NCI-H2081 treated with DMSO at 0.1 percent for 48 hours (cell line): Measurements from ENCODE around the gene MAN2B2.

Experiments used
- DNase-seq: peaks from one replicate; lab custom pipeline; 2025; lab: John Stamatoyannopoulos, UW

MAN2B2 gene

GRCh38 chr4:6595897-6596537 lies 21.0 kb downstream of the MAN2B2 start:
- no peak for DNase-seq

GRCh38 chr4:6596948-6597347 lies 22.0 kb downstream of the MAN2B2 start:
- DNase-seq = no peak

GRCh38 chr4:6598127-6598526 lies 23.1 kb downstream of the MAN2B2 start:
- no peak for DNase-seq

- DNase-seq = no peak
Measured at GRCh38 chr4:6598641-6599040, 23.7 kb downstream of the MAN2B2 start.

GRCh38 chr4:6601661-6602250 lies 26.8 kb downstream of the MAN2B2 start:
- DNase-seq = no peak

- DNase-seq = no peak
Measured at GRCh38 chr4:6602289-6602688, 27.3 kb downstream of the MAN2B2 start.

GRCh38 chr4:6603128-6603527 lies 28.1 kb downstream of the MAN2B2 start:
- DNase-seq = no peak

GRCh38 chr4:6605114-6605513 lies 30.1 kb downstream of the MAN2B2 start:
- no peak for DNase-seq

- no peak for DNase-seq
Measured at GRCh38 chr4:6605605-6606004, 30.6 kb downstream of the MAN2B2 start.

- no peak for DNase-seq
Measured at GRCh38 chr4:6606465-6607235, 31.7 kb downstream of the MAN2B2 start.

GRCh38 chr4:6607368-6608055 lies 32.5 kb downstream of the MAN2B2 start:
- DNase-seq = no peak

GRCh38 chr4:6608758-6609414 lies 33.9 kb downstream of the MAN2B2 start:
- no peak for DNase-seq

- no peak for DNase-seq
Measured at GRCh38 chr4:6609415-6610079, 34.6 kb downstream of the MAN2B2 start.

GRCh38 chr4:6610856-6611430 lies 36.0 kb downstream of the MAN2B2 start:
- DNase-seq = no peak

- no peak for DNase-seq
Measured at GRCh38 chr4:6612961-6613675, 38.1 kb downstream of the MAN2B2 start.

- DNase-seq = no peak
Measured at GRCh38 chr4:6613676-6614651, 39.0 kb downstream of the MAN2B2 start.

GRCh38 chr4:6614701-6615230 lies 39.8 kb downstream of the MAN2B2 start:
- no peak for DNase-seq

- no peak for DNase-seq
Measured at GRCh38 chr4:6616087-6616995, 41.4 kb downstream of the MAN2B2 start.
